GM06990 (cell line): ENCODE measurements around the gene GGCT.

Source experiments
- DNase-seq: peaks from one replicate; pipeline ENCODE4 v3.0.0-alpha.2; 2011; ENCODE audit not compliant: insufficient read length; ENCODE audit errors: extremely low read depth
- H3K27me3 ChIP-seq: replicated peaks from 2 replicates; pipeline ENCODE4 v1.6.0; 2011; ENCODE audit warnings: low read length; ENCODE audit not compliant: control insufficient read depth, insufficient read depth
- H3K36me3 ChIP-seq: 2 replicates; pipeline ENCODE4 v1.5.1; 2011; ENCODE audit warnings: low read length; ENCODE audit not compliant: control insufficient read depth, insufficient read depth
- H3K4me3 ChIP-seq: replicated peaks from 2 replicates; pipeline ENCODE4 v1.5.1; 2011; ENCODE audit warnings: low read depth, mild to moderate bottlenecking, control low read depth, low read length
- CTCF ChIP-seq: IDR thresholded peaks from 2 replicates; pipeline ENCODE4 v1.5.1; 2011; ENCODE audit warnings: low read length, control low read depth, mild to moderate bottlenecking, inconsistent platforms; ENCODE audit not compliant: insufficient read depth, poor library complexity, severe bottlenecking

The GGCT gene

DNA sequence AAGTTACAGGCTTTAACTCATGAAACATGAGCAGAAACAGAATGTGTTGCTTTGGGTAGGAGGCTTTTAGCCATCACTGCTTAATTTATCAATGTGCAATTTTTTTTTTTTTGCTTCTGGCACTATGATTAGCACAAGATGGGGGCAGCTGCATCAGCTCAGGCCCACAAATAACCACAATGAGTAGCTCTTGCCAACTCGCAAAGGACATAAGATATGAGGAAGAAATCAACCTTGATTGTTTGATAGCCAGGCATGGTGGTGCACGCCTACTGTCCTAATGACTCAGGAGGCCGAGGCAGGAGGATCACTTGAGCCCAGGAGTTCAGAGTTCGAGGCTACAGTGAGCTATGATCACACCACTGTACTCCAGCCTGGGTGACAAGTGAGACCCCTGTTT lies 38.4 kb downstream of the GGCT start:
- no peak for DNase-seq
- H3K27me3 ChIP-seq, result no peaks in the 10 kb centered on the region
- no peak for TF ChIP-seq CTCF
- H3K4me3 ChIP-seq, result no peak overlapping the region
- no peaks in the 10 kb centered on the region for H3K36me3 ChIP-seq

DNA sequence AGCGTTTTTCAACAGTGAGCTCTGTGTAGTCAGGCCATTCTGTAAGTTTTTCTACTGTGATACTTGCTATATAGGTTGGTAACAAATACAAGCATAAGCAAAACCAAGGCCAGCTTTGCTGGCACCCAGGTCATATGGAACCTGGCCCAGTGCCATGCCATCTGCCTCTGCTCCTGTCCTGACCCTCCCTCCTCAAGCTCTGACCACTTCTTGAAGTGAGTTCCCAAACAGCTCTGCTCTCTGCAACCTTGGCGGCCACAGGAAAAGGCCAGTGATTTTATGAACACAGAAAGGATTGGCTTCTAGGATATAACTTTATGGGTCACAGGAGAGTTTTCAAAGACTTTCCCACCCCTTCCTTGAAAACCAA lies 38.8 kb downstream of the GGCT start:
- TF ChIP-seq CTCF, result no peak
- Histone ChIP-seq H3K36me3 (no peaks in the 10 kb centered on the region), H3K4me3 (no peak overlapping the region), H3K27me3 (no peaks in the 10 kb centered on the region)
- no peak for DNase-seq

- H3K27me3 ChIP-seq, result no peaks in the 10 kb centered on the region
- H3K36me3 ChIP-seq, result no peaks in the 10 kb centered on the region
- H3K4me3 ChIP-seq, result no peak overlapping the region
- DNase-seq, result no peak
- no peak for TF ChIP-seq CTCF
Measured at GRCh38 chr7:30465046-30465810, 39.4 kb downstream of the GGCT start.

GRCh38 chr7:30464231-30464671 lies 40.4 kb downstream of the GGCT start:
- Histone ChIP-seq H3K27me3 (no peaks in the 10 kb centered on the region), H3K36me3 (no peaks in the 10 kb centered on the region), H3K4me3 (no peak overlapping the region)
- no peak for TF ChIP-seq CTCF
- DNase-seq, result peak; percentile 51

GRCh38 chr7:30463405-30464145 lies 41.1 kb downstream of the GGCT start:
- H3K4me3 ChIP-seq, result no peak overlapping the region
- DNase-seq, result no peak
- TF ChIP-seq CTCF, result no peak
- no peaks in the 10 kb centered on the region for H3K36me3 ChIP-seq
- H3K27me3 ChIP-seq, result no peaks in the 10 kb centered on the region

GRCh38 chr7:30462179-30462578 lies 42.5 kb downstream of the GGCT start:
- Histone ChIP-seq H3K4me3 (no peak overlapping the region), H3K27me3 (no peaks in the 10 kb centered on the region), H3K36me3 (no peaks in the 10 kb centered on the region)
- DNase-seq, result no peak
- TF ChIP-seq CTCF, result no peak
